Smooth muscle cell (in vitro differentiated cells): Measurements from ENCODE around the gene KNCN. TPM values are rescaled to one million over a fixed set of nuclear protein-coding genes. Genes with fewer than 3 reads are reported as not detected.

Experiments used
- DNase-seq: peaks from one replicate; lab custom pipeline; 2025; ENCODE audit not compliant: unreplicated experiment; lab: John Stamatoyannopoulos, UW
- H2AFZ ChIP-seq: fragments of 200-600 bp; sonication (generic); 2 replicates; pipeline ENCODE4 v1.6.0; 2016; ENCODE audit warnings: antibody characterized with exemption, low read depth, mild to moderate bottlenecking
- H3F3A ChIP-seq: fragments of 200-600 bp; sonication (generic); 2 replicates; pipeline ENCODE4 v1.6.0; 2017; ENCODE audit warnings: antibody characterized with exemption, low read depth
- H3K27ac ChIP-seq: fragments of 200-600 bp; sonication (generic); 2 replicates; pipeline ENCODE4 v1.5.1; 2016; ENCODE audit warnings: low read depth, mild to moderate bottlenecking
- H3K27me3 ChIP-seq: fragments of 200-600 bp; sonication (generic); 2 replicates; pipeline ENCODE4 v1.6.1; 2016; ENCODE audit warnings: low read depth, mild to moderate bottlenecking
- H3K36me3 ChIP-seq: fragments of 200-600 bp; sonication (generic); 2 replicates; pipeline ENCODE4 v1.5.1; 2016; ENCODE audit warnings: low read depth
- H3K4me1 ChIP-seq: fragments of 200-600 bp; sonication (generic); 2 replicates; pipeline ENCODE4 v1.5.1; 2016; ENCODE audit warnings: low read depth
- H3K4me2 ChIP-seq: fragments of 200-600 bp; sonication (generic); 2 replicates; pipeline ENCODE4 v1.6.0; 2016; ENCODE audit warnings: mild to moderate bottlenecking
- H3K4me3 ChIP-seq: fragments of 200-600 bp; sonication (generic); 2 replicates; pipeline ENCODE4 v1.5.1; 2016; ENCODE audit warnings: mild to moderate bottlenecking
- H3K79me2 ChIP-seq: fragments of 200-600 bp; sonication (generic); 2 replicates; pipeline ENCODE4 v1.6.0; 2016; ENCODE audit warnings: low read depth, mild to moderate bottlenecking
- H3K9ac ChIP-seq: fragments of 200-600 bp; sonication (generic); 2 replicates; pipeline ENCODE4 v1.6.0; 2016; ENCODE audit warnings: low read depth
- H3K9me3 ChIP-seq: fragments of 200-600 bp; sonication (generic); replicated peaks from 2 replicates; pipeline ENCODE4 v1.5.1; 2016; ENCODE audit warnings: low read depth
- H4K20me1 ChIP-seq: fragments of 200-600 bp; sonication (generic); 2 replicates; pipeline ENCODE4 v1.6.0; 2016; ENCODE audit warnings: low read depth
- CTCF ChIP-seq: fragments of 200-600 bp; sonication (generic); IDR thresholded peaks from 2 replicates; pipeline ENCODE4 v1.5.1; 2017; ENCODE audit warnings: borderline replicate concordance, mild to moderate bottlenecking, antibody characterized with exemption; ENCODE audit not compliant: insufficient read depth, poor library complexity, severe bottlenecking
- WGBS: methylation state at CpG from one replicate; pipeline ENCODE4 v1.1.7; 2016; ENCODE audit warnings: low lambda C conversion rate; 5-methylcytosine and 5-hydroxymethylcytosine counted together
- polyA plus RNA-seq: library from polyadenylated mRNA; unstranded; fragments of >200 nt; fragmentation: Nextera tagmentation; extraction: Ambion mirVana; gene quantifications from 2 replicates; pipeline ENCODE4 v1.2.1, GENCODE V29; 2016
- total RNA-seq: library from RNA; depleted of rRNA; stranded (reverse); fragments of >200 nt; gene quantifications from 2 replicates; pipeline ENCODE4 v1.2.3, GENCODE V29; 2014

The KNCN gene
- total and polyA plus RNA-seq, 2 experiments from 2014 or later, result not detected

GRCh38 chr1:46530311-46530710, 21.1 kb downstream of the KNCN start:
- DNase-seq, result no peak
- Histone ChIP-seq H3K36me3 (no peaks in the 10 kb centered on the region), H3K4me1 (peaks cover 10% of the 10 kb centered on the region), H4K20me1 (no peaks in the 10 kb centered on the region), H3K4me2 (no peak overlapping the region), H3K27ac (no peak overlapping the region), H3K79me2 (no peaks in the 10 kb centered on the region), H3K9ac (no peak overlapping the region), H3K9me3 (no peaks in the 10 kb centered on the region), H3K27me3 (peaks cover 89% of the 10 kb centered on the region), H3K4me3 (no peak overlapping the region), H2AFZ (no peak overlapping the region), H3F3A (no peaks in the 10 kb centered on the region)
- 64% methylated on average over 3 of the region's 3 CpGs for WGBS
- TF ChIP-seq CTCF, result no peak

GRCh38 chr1:46529031-46529630, 22.3 kb downstream of the KNCN start:
- no peaks in the 10 kb centered on the region for H3K36me3 ChIP-seq
- no peak overlapping the region for H3K9ac ChIP-seq
- H3K9me3 ChIP-seq, result no peaks in the 10 kb centered on the region
- H3F3A ChIP-seq, result no peaks in the 10 kb centered on the region
- TF ChIP-seq CTCF, result no peak
- H3K27ac ChIP-seq, result no peak overlapping the region
- no peak overlapping the region for H3K4me3 ChIP-seq
- no peak overlapping the region for H2AFZ ChIP-seq
- no peak for DNase-seq
- no peak overlapping the region for H3K4me2 ChIP-seq
- H3K27me3 ChIP-seq, result peaks cover 89% of the 10 kb centered on the region
- H3K79me2 ChIP-seq, result no peaks in the 10 kb centered on the region
- H4K20me1 ChIP-seq, result no peaks in the 10 kb centered on the region
- 73% methylated on average over 4 of the region's 4 CpGs for WGBS
- H3K4me1 ChIP-seq, result peaks cover 10% of the 10 kb centered on the region

- DNase-seq, result no peak
- Histone ChIP-seq H3K27ac (no peak overlapping the region), H4K20me1 (no peaks in the 10 kb centered on the region), H3K9me3 (no peaks in the 10 kb centered on the region), H3K36me3 (no peaks in the 10 kb centered on the region), H3K79me2 (no peaks in the 10 kb centered on the region), H3K27me3 (peaks cover 83% of the 10 kb centered on the region), H3K4me1 (peaks cover 10% of the 10 kb centered on the region), H3K4me3 (no peak overlapping the region), H2AFZ (no peak overlapping the region), H3K4me2 (no peak overlapping the region), H3F3A (no peaks in the 10 kb centered on the region), H3K9ac (no peak overlapping the region)
- 50% methylated on average over 11 of the region's 11 CpGs for WGBS
- TF ChIP-seq CTCF, result no peak
Observed at GRCh38 chr1:46528297-46528955, 23.0 kb downstream of the KNCN start.
